ENCODE data around the gene EMP2.
"Not testable (repeated sequence)": the region's sequence is repeated elsewhere in the genome, so short reads cannot be mapped to it uniquely, and the experiment has no call there.

EMP2 gene

GRCh38 chr16:10548404-10548803, 32.0 kb downstream of the EMP2 start:
- H3K4me3 ChIP-seq (ENCODE audit: extremely low read depth, insufficient read depth, low read length, poor library complexity, severe bottlenecking): no peak overlapping the region
- no peak overlapping the region for H3K27ac ChIP-seq (ENCODE audit: low read depth, low read length, severe bottlenecking)
- peaks cover 47% of the 10 kb centered on the region for H3K36me3 ChIP-seq (ENCODE audit: control insufficient read depth, insufficient read depth, low read length)
- no peaks in the 10 kb centered on the region for H3K4me1 ChIP-seq (ENCODE audit: control insufficient read depth, insufficient read depth, low read length, poor library complexity, severe bottlenecking)
- 100% methylated on average over 1 of the region's 1 CpG for WGBS, 2 experiments (ENCODE audit: insufficient coverage in 2 of 2)
- H3K9me3 ChIP-seq (ENCODE audit: control insufficient read depth, low read length): peaks cover 7% of the 10 kb centered on the region

DNA sequence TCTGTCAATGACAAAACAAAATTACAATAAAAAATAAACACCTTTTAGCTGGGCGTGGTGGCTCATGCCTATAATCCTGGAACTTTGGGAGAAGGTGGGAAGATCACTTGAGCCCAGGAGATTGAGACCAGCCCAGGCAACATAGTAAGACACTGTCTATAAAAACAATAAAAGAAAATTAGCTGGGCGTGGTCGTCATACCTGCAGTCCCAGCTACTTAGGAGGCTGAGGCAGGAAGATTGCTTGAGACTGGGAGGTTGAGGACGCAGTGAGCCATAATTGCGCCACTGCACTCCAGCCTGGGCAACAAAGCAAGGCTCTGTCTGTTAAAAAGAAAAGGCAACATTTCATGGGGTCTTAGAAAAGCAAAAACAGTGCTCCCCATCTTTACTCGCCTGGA, 32.7 kb downstream of the EMP2 start:
- Histone ChIP-seq H3K4me3 (ENCODE audit: extremely low read depth, insufficient read depth, low read length, poor library complexity, severe bottlenecking) (no peak overlapping the region), H3K36me3 (ENCODE audit: control insufficient read depth, insufficient read depth, low read length) (peaks cover 50% of the 10 kb centered on the region), H3K9me3 (ENCODE audit: control insufficient read depth, low read length) (peaks cover 7% of the 10 kb centered on the region), H3K27ac (ENCODE audit: low read depth, low read length, severe bottlenecking) (no peak overlapping the region), H3K4me1 (ENCODE audit: control insufficient read depth, insufficient read depth, low read length, poor library complexity, severe bottlenecking) (no peaks in the 10 kb centered on the region)
- 84 to 87% methylated on average over 5 to 6 of the region's 6 CpGs for WGBS, 2 experiments (ENCODE audit: insufficient coverage in 2 of 2)

- Histone ChIP-seq H3K27ac (ENCODE audit: low read depth, low read length, severe bottlenecking) (no peak overlapping the region), H3K4me3 (ENCODE audit: extremely low read depth, insufficient read depth, low read length, poor library complexity, severe bottlenecking) (no peak overlapping the region), H3K36me3 (ENCODE audit: control insufficient read depth, insufficient read depth, low read length) (peaks cover 58% of the 10 kb centered on the region), H3K9me3 (ENCODE audit: control insufficient read depth, low read length) (no peaks in the 10 kb centered on the region), H3K4me1 (ENCODE audit: control insufficient read depth, insufficient read depth, low read length, poor library complexity, severe bottlenecking) (no peaks in the 10 kb centered on the region)
- 91 to 93% methylated on average over 7 to 8 of the region's 16 CpGs for WGBS, 2 experiments (ENCODE audit: insufficient coverage in 2 of 2)
Observed at GRCh38 chr16:10543231-10543977, 37.0 kb downstream of the EMP2 start.

GRCh38 chr16:10541366-10541765, 39.0 kb downstream of the EMP2 start:
- H3K27ac ChIP-seq (ENCODE audit: low read depth, low read length, severe bottlenecking): no peak overlapping the region
- peaks cover 57% of the 10 kb centered on the region for H3K36me3 ChIP-seq (ENCODE audit: control insufficient read depth, insufficient read depth, low read length)
- H3K4me3 ChIP-seq (ENCODE audit: extremely low read depth, insufficient read depth, low read length, poor library complexity, severe bottlenecking): no peak overlapping the region
- WGBS, 2 experiments (ENCODE audit: insufficient coverage in 2 of 2): 95 to 97% methylated on average over 5 to 6 of the region's 7 CpGs
- no peaks in the 10 kb centered on the region for H3K9me3 ChIP-seq (ENCODE audit: control insufficient read depth, low read length)
- H3K4me1 ChIP-seq (ENCODE audit: control insufficient read depth, insufficient read depth, low read length, poor library complexity, severe bottlenecking): no peaks in the 10 kb centered on the region

GRCh38 chr16:10539793-10540192, 40.6 kb downstream of the EMP2 start:
- no peaks in the 10 kb centered on the region for H3K9me3 ChIP-seq (ENCODE audit: control insufficient read depth, low read length)
- no peaks in the 10 kb centered on the region for H3K4me1 ChIP-seq (ENCODE audit: control insufficient read depth, insufficient read depth, low read length, poor library complexity, severe bottlenecking)
- 80 to 92% methylated on average over 5 of the region's 5 CpGs for WGBS, 2 experiments (ENCODE audit: insufficient coverage in 2 of 2)
- no peak overlapping the region for H3K27ac ChIP-seq (ENCODE audit: low read depth, low read length, severe bottlenecking)
- H3K4me3 ChIP-seq (ENCODE audit: extremely low read depth, insufficient read depth, low read length, poor library complexity, severe bottlenecking): no peak overlapping the region
- peaks cover 54% of the 10 kb centered on the region for H3K36me3 ChIP-seq (ENCODE audit: control insufficient read depth, insufficient read depth, low read length)

DNA sequence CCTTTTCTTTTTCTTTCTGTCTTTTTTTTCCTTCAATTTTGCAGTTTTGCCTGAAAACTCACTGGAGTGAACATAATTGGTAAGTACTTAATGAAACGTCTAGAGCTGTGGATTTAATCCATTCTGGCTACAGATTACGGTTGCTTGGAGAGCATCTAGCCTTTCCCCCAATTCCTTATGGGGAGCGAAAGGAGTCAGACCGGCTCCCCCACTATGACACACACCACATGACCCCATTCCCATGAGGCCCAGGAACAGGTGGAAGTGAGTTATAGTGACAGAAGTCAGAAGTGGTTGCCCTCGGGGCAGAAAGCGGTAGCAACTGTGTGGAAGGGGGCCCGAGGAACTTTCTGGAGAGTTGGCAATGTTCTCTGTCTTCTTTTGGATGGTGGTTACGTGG, 41.2 kb downstream of the EMP2 start:
- WGBS, 2 experiments (ENCODE audit: insufficient coverage in 2 of 2): 88 to 100% methylated on average over 1 to 4 of the region's 8 CpGs
- H3K36me3 ChIP-seq (ENCODE audit: control insufficient read depth, insufficient read depth, low read length): peaks cover 52% of the 10 kb centered on the region
- H3K27ac ChIP-seq (ENCODE audit: low read depth, low read length, severe bottlenecking): no peak overlapping the region
- no peak overlapping the region for H3K4me3 ChIP-seq (ENCODE audit: extremely low read depth, insufficient read depth, low read length, poor library complexity, severe bottlenecking)
- H3K9me3 ChIP-seq (ENCODE audit: control insufficient read depth, low read length): no peaks in the 10 kb centered on the region
- no peaks in the 10 kb centered on the region for H3K4me1 ChIP-seq (ENCODE audit: control insufficient read depth, insufficient read depth, low read length, poor library complexity, severe bottlenecking)

DNA sequence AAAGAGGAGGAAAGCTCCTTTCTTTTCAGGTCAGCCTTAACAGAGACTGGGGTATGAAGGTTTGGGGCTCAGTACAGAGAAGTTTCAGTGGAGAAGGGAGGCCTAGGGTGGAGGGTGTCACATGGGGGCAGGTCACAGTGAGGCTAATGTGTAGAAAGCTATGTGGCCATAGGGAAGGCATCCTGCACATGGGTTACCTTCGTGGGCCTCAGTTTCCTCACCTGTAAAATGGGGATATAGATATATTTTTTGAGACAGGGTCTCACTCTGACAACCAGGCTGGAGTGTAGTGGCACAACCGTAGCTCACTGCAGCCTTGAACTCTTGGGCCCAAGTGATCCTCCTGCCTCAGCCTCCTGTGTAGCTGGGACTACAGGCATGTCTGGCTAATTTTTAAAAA, 41.8 kb downstream of the EMP2 start:
- Histone ChIP-seq H3K4me3 (ENCODE audit: extremely low read depth, insufficient read depth, low read length, poor library complexity, severe bottlenecking) (no peak overlapping the region), H3K9me3 (ENCODE audit: control insufficient read depth, low read length) (no peaks in the 10 kb centered on the region), H3K4me1 (ENCODE audit: control insufficient read depth, insufficient read depth, low read length, poor library complexity, severe bottlenecking) (no peaks in the 10 kb centered on the region), H3K36me3 (ENCODE audit: control insufficient read depth, insufficient read depth, low read length) (peaks cover 50% of the 10 kb centered on the region), H3K27ac (ENCODE audit: low read depth, low read length, severe bottlenecking) (no peak overlapping the region)
- 86 to 95% methylated on average over 1 to 2 of the region's 2 CpGs for WGBS, 2 experiments (ENCODE audit: insufficient coverage in 2 of 2)

GRCh38 chr16:10537946-10538345, 42.5 kb downstream of the EMP2 start:
- H3K9me3 ChIP-seq (ENCODE audit: control insufficient read depth, low read length): no peaks in the 10 kb centered on the region
- no peaks in the 10 kb centered on the region for H3K4me1 ChIP-seq (ENCODE audit: control insufficient read depth, insufficient read depth, low read length, poor library complexity, severe bottlenecking)
- no peak overlapping the region for H3K27ac ChIP-seq (ENCODE audit: low read depth, low read length, severe bottlenecking)
- H3K36me3 ChIP-seq (ENCODE audit: control insufficient read depth, insufficient read depth, low read length): peaks cover 50% of the 10 kb centered on the region
- H3K4me3 ChIP-seq (ENCODE audit: extremely low read depth, insufficient read depth, low read length, poor library complexity, severe bottlenecking): no peak overlapping the region
- 96 to 98% methylated on average over 8 to 15 of the region's 15 CpGs for WGBS, 2 experiments (ENCODE audit: insufficient coverage in 2 of 2)

DNA sequence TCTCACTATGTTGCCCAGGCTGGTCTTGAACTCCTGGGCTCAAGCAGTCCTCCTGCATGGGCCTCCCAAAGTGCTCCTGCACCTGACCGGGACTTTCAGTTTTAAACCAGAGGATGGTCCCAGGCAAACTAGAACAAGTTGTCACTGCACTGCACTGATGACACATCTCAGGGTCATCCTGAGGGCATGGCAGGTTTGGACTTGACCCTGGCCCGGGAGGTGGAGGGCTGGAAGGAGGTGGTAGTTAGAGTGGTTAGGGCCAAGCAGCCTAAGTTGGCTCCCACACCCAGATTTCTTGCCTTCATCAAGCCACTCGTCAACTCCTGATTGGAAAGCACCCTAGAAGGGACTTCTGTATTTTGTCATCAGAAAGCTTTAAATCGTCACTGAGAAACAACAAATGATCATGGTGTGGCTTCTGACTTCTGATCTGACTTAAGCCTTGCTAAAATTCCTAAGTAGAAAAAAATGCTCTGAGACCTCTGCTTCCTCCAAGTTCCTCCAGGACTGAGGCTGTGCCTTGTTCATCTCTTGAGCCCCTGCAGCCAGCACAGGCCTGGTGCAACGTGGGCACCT, 43.5 kb downstream of the EMP2 start:
- 89 to 93% methylated on average over 4 of the region's 5 CpGs for WGBS, 2 experiments (ENCODE audit: insufficient coverage in 2 of 2)

DNA sequence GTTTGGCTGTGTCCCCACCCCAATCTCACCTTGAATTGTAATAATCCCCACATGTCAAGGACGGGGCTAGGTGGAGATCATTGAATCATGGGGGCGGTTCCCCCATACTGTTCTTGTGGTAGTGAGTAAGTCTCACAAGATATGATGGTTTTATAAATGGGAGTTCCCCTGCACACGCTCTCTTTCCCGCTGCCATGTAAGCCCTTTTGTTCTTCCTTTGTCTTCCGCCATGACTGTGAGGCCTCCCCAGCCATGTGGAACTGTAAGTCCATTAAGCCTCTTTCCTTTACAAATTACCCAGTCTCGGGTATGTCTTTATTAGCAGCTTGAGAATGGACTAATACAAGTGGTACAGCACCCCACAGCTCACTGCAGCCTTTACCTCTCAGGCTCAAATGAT, 44.1 kb downstream of the EMP2 start:
- H3K36me3 ChIP-seq (ENCODE audit: control insufficient read depth, insufficient read depth, low read length): peaks cover 54% of the 10 kb centered on the region
- not testable (repeated sequence) for H3K27ac ChIP-seq (ENCODE audit: low read depth, low read length, severe bottlenecking); H3K9me3 ChIP-seq (ENCODE audit: control insufficient read depth, low read length); H3K4me1 ChIP-seq (ENCODE audit: control insufficient read depth, insufficient read depth, low read length, poor library complexity, severe bottlenecking); H3K4me3 ChIP-seq (ENCODE audit: extremely low read depth, insufficient read depth, low read length, poor library complexity, severe bottlenecking)
- 100% methylated on average over 3 to 4 of the region's 6 CpGs for WGBS, 2 experiments (ENCODE audit: insufficient coverage in 2 of 2)

More for the DNA sequence above, 43.5 kb downstream of the EMP2 start:
- Histone ChIP-seq H3K4me3 (ENCODE audit: extremely low read depth, insufficient read depth, low read length, poor library complexity, severe bottlenecking) (no peak overlapping the region), H3K4me1 (ENCODE audit: control insufficient read depth, insufficient read depth, low read length, poor library complexity, severe bottlenecking) (no peaks in the 10 kb centered on the region), H3K9me3 (ENCODE audit: control insufficient read depth, low read length) (no peaks in the 10 kb centered on the region), H3K36me3 (ENCODE audit: control insufficient read depth, insufficient read depth, low read length) (peaks cover 55% of the 10 kb centered on the region), H3K27ac (ENCODE audit: low read depth, low read length, severe bottlenecking) (no peak overlapping the region)

GRCh38 chr16:10535461-10535860, 44.9 kb downstream of the EMP2 start:
- H3K9me3 ChIP-seq (ENCODE audit: control insufficient read depth, low read length): no peaks in the 10 kb centered on the region
- H3K4me1 ChIP-seq (ENCODE audit: control insufficient read depth, insufficient read depth, low read length, poor library complexity, severe bottlenecking): no peaks in the 10 kb centered on the region
- 90 to 93% methylated on average over 6 to 7 of the region's 10 CpGs for WGBS, 2 experiments (ENCODE audit: insufficient coverage in 2 of 2)
- H3K4me3 ChIP-seq (ENCODE audit: extremely low read depth, insufficient read depth, low read length, poor library complexity, severe bottlenecking): no peak overlapping the region
- no peak overlapping the region for H3K27ac ChIP-seq (ENCODE audit: low read depth, low read length, severe bottlenecking)
- H3K36me3 ChIP-seq (ENCODE audit: control insufficient read depth, insufficient read depth, low read length): peaks cover 49% of the 10 kb centered on the region
